K562 (cell line): ENCODE data around the gene SESN2. TPM values are rescaled to one million over a fixed set of nuclear protein-coding genes. Genes with fewer than 3 reads are reported as not detected.

Experiments
- BHLHE40 ChIP-seq: IDR thresholded peaks from 2 replicates; pipeline ENCODE4 v1.6.1; 2011; ENCODE audit warnings: low read length, improper control_type of control experiment
- BRF1 ChIP-seq: IDR thresholded peaks from 3 replicates; pipeline ENCODE4 v1.6.1; 2011; ENCODE audit warnings: borderline replicate concordance, mild to moderate bottlenecking; ENCODE audit not compliant: insufficient read length; ENCODE audit errors: extremely low read depth
- DPF2 ChIP-seq: fragments of 450-650 bp; IDR thresholded peaks from 2 replicates; pipeline ENCODE4 v1.6.1; 2016
- HDAC2 ChIP-seq: fragments of 450-650 bp; IDR thresholded peaks from 2 replicates; pipeline ENCODE4 v1.6.1; 2016; ENCODE audit warnings: mild to moderate bottlenecking
- MYBL2 ChIP-seq, 2 experiments: fragments of 450-650 bp in 1 of 2; sonication (generic) in 1 of 2; formaldehyde crosslinking in 1 of 2; IDR thresholded peaks; 2 replicates each; pipeline versions ENCODE4 v1.6.1 to v1.8.1; 2017 to 2022; ENCODE audit warnings: borderline replicate concordance in 1 of 2, inconsistent platforms in 1 of 2, low read depth in 1 of 2, mild to moderate bottlenecking in 1 of 2, missing genetic modification reagents in 1 of 2, moderate library complexity in 1 of 2
- NCOR1 ChIP-seq: fragments of 450-650 bp; IDR thresholded peaks from 2 replicates; pipeline ENCODE4 v1.6.1; 2016; ENCODE audit warnings: mild to moderate bottlenecking, moderate library complexity
- NFE2L1 ChIP-seq: fragments of 450-650 bp; IDR thresholded peaks from 2 replicates; pipeline ENCODE4 v1.6.1; 2016; ENCODE audit warnings: missing genetic modification characterization, low read depth, mild to moderate bottlenecking, missing compliant biosample characterization, moderate library complexity, borderline replicate concordance
- POLR2AphosphoS5 ChIP-seq: IDR thresholded peaks from 2 replicates; pipeline ENCODE4 v1.6.1; 2011; ENCODE audit warnings: mild to moderate bottlenecking, low read depth, low read length, moderate library complexity; ENCODE audit not compliant: control insufficient read depth, insufficient read depth
- POU5F1 ChIP-seq: fragments of 150-350 bp; IDR thresholded peaks from 2 replicates; pipeline ENCODE4 v1.6.1; 2014; ENCODE audit warnings: borderline replicate concordance, low read length, low read depth, mild to moderate bottlenecking; ENCODE audit not compliant: partially characterized antibody
- RB1 ChIP-seq: fragments of 450-650 bp; IDR thresholded peaks from 2 replicates; pipeline ENCODE4 v1.6.1; 2017; ENCODE audit warnings: low read depth, mild to moderate bottlenecking
- WHSC1 ChIP-seq: IDR thresholded peaks from one replicate; pipeline ENCODE4 v1.6.1; 2012; ENCODE audit warnings: low read length, control low read depth, inconsistent platforms
- ZNF57 ChIP-seq: fragments of 450-650 bp; formaldehyde crosslinking; IDR thresholded peaks from 2 replicates; pipeline ENCODE4 v1.4.0; 2020; ENCODE audit warnings: mild to moderate bottlenecking, moderate library complexity
- ZNF668 ChIP-seq: fragments of 250-450 bp; sonication (Bioruptor Pico); IDR thresholded peaks from 2 replicates; pipeline ENCODE4 v1.8.0; 2022; ENCODE audit warnings: mild to moderate bottlenecking, inconsistent platforms
- polyA plus RNA-seq, 8 experiments: library from polyadenylated mRNA; depleted of rRNA in 4 of 8; stranded (reverse) in 5 of 8; unstranded in 3 of 8; fragments of >200 nt; fragmentation: Nextera tagmentation in 2 of 8; fragmentation: Illumina TruSeq in 1 of 8; extraction: Ambion mirVana in 2 of 8; extraction: Trizol in 1 of 8; gene quantifications; 2 replicates each; pipeline versions ENCODE4 v1.2.1 to v1.2.3, GENCODE V29; 2011 to 2014; ENCODE audit warnings: inconsistent platforms in 1 of 8, missing spikeins in 1 of 8
- total RNA-seq, 7 experiments: library from RNA; depleted of rRNA in 6 of 7; stranded (reverse); fragments of >200 nt in 6 of 7; fragmentation: Illumina TruSeq in 2 of 7; extraction: Trizol in 2 of 7; gene quantifications; 2 replicates each; pipeline versions ENCODE4 v1.2.1 to v1.2.3, GENCODE V29; 2011 to 2021; ENCODE audit warnings: low replicate concordance in 1 of 7
- TF ChIP-seq, protein P1 (sequence below): fragments of 250-450 bp; sonication (Bioruptor Pico); IDR thresholded peaks from 2 replicates; pipeline ENCODE4 v1.8.0; 2021; ENCODE audit warnings: borderline replicate concordance, mild to moderate bottlenecking, moderate library complexity; ENCODE audit not compliant: poor library complexity, severe bottlenecking
- TF ChIP-seq, protein P2 (sequence below), 2 experiments: fragments of 450-650 bp in 1 of 2; IDR thresholded peaks; 2 replicates each; pipeline ENCODE4 v1.6.1; 2011 to 2017; ENCODE audit warnings: low read depth in 2 of 2, antibody characterized with exemption in 1 of 2, borderline replicate concordance in 1 of 2, low read length in 1 of 2, mild to moderate bottlenecking in 1 of 2, mixed read lengths in 1 of 2; ENCODE audit not compliant: control insufficient read depth in 1 of 2
- TF ChIP-seq, protein P3 (sequence below): sonication (generic); formaldehyde crosslinking; IDR thresholded peaks from 2 replicates; pipeline ENCODE4 v1.8.0; 2023; ENCODE audit warnings: missing genetic modification reagents, mild to moderate bottlenecking, borderline replicate concordance
- TF ChIP-seq, protein P4 (sequence below): fragments of 450-650 bp; IDR thresholded peaks from 2 replicates; pipeline ENCODE4 v1.6.1; 2016; ENCODE audit warnings: antibody characterized with exemption

Gene SESN2
- total and polyA plus RNA-seq, 9 of the 15 experiments (the other 6 are each of a cell fraction or from before 2014, with no cell fraction given): 3.7 to 71.3 (median 16.8) TPM

DNA sequence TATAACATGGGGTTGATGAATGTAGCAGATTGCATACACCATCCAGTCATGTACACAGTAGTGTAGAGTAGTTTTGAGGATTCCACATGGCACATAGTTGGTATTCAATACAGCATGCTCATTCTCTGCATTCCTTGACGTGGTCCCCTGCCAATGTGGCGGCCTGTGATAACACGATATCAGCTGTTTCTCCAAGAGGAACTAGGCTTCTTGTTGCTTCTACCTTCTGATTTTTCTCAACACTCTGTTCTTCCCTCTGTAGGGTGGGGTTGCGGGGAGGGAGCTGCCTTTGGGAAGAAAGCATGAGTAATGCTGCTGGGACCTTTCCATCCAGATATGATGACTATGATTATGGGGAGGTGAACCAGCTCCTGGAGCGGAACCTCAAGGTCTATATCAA, 19.4 kb downstream of the SESN2 start (continued):
- TF ChIP-seq, protein P1, sequence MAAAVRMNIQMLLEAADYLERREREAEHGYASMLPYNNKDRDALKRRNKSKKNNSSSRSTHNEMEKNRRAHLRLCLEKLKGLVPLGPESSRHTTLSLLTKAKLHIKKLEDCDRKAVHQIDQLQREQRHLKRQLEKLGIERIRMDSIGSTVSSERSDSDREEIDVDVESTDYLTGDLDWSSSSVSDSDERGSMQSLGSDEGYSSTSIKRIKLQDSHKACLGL (CRISPR knock-in tag): no peak
- TF ChIP-seq, protein P2, sequence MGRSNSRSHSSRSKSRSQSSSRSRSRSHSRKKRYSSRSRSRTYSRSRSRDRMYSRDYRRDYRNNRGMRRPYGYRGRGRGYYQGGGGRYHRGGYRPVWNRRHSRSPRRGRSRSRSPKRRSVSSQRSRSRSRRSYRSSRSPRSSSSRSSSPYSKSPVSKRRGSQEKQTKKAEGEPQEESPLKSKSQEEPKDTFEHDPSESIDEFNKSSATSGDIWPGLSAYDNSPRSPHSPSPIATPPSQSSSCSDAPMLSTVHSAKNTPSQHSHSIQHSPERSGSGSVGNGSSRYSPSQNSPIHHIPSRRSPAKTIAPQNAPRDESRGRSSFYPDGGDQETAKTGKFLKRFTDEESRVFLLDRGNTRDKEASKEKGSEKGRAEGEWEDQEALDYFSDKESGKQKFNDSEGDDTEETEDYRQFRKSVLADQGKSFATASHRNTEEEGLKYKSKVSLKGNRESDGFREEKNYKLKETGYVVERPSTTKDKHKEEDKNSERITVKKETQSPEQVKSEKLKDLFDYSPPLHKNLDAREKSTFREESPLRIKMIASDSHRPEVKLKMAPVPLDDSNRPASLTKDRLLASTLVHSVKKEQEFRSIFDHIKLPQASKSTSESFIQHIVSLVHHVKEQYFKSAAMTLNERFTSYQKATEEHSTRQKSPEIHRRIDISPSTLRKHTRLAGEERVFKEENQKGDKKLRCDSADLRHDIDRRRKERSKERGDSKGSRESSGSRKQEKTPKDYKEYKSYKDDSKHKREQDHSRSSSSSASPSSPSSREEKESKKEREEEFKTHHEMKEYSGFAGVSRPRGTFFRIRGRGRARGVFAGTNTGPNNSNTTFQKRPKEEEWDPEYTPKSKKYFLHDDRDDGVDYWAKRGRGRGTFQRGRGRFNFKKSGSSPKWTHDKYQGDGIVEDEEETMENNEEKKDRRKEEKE (IDR thresholded peaks at IDR 0.05; ENCODE audit: borderline replicate concordance in 1 of 2, control insufficient read depth in 1 of 2, low read depth in 2 of 2, low read length in 1 of 2): 0 out of 4 replicates have a peak, but pooled peaks of 1 of the 2 experiments have one; percentile 25
- no peak for TF ChIP-seq RB1
- TF ChIP-seq, protein P3, sequence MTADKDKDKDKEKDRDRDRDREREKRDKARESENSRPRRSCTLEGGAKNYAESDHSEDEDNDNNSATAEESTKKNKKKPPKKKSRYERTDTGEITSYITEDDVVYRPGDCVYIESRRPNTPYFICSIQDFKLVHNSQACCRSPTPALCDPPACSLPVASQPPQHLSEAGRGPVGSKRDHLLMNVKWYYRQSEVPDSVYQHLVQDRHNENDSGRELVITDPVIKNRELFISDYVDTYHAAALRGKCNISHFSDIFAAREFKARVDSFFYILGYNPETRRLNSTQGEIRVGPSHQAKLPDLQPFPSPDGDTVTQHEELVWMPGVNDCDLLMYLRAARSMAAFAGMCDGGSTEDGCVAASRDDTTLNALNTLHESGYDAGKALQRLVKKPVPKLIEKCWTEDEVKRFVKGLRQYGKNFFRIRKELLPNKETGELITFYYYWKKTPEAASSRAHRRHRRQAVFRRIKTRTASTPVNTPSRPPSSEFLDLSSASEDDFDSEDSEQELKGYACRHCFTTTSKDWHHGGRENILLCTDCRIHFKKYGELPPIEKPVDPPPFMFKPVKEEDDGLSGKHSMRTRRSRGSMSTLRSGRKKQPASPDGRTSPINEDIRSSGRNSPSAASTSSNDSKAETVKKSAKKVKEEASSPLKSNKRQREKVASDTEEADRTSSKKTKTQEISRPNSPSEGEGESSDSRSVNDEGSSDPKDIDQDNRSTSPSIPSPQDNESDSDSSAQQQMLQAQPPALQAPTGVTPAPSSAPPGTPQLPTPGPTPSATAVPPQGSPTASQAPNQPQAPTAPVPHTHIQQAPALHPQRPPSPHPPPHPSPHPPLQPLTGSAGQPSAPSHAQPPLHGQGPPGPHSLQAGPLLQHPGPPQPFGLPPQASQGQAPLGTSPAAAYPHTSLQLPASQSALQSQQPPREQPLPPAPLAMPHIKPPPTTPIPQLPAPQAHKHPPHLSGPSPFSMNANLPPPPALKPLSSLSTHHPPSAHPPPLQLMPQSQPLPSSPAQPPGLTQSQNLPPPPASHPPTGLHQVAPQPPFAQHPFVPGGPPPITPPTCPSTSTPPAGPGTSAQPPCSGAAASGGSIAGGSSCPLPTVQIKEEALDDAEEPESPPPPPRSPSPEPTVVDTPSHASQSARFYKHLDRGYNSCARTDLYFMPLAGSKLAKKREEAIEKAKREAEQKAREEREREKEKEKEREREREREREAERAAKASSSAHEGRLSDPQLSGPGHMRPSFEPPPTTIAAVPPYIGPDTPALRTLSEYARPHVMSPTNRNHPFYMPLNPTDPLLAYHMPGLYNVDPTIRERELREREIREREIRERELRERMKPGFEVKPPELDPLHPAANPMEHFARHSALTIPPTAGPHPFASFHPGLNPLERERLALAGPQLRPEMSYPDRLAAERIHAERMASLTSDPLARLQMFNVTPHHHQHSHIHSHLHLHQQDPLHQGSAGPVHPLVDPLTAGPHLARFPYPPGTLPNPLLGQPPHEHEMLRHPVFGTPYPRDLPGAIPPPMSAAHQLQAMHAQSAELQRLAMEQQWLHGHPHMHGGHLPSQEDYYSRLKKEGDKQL (CRISPR knock-in tag): peak; percentile 91; the same call in 1 of the 2 replicates
- no peak for TF ChIP-seq WHSC1
- TF ChIP-seq DPF2: peak; percentile 43; the same call in 1 of the 2 replicates
- peak; percentile 54; the same call in 1 of the 2 replicates for TF ChIP-seq POLR2AphosphoS5
- TF ChIP-seq POU5F1: no peak
- no peak for TF ChIP-seq NFE2L1 (tag)
- no peak for TF ChIP-seq MYBL2 (IDR thresholded peaks at IDR 0.05; ENCODE audit: low read depth)
- TF ChIP-seq MYBL2 (CRISPR knock-in tag; IDR thresholded peaks at IDR 0.05; ENCODE audit: borderline replicate concordance): no peak
- TF ChIP-seq HDAC2: 0 out of 2 replicates have a peak, but pooled peaks have one; percentile 22
- TF ChIP-seq, protein P4, sequence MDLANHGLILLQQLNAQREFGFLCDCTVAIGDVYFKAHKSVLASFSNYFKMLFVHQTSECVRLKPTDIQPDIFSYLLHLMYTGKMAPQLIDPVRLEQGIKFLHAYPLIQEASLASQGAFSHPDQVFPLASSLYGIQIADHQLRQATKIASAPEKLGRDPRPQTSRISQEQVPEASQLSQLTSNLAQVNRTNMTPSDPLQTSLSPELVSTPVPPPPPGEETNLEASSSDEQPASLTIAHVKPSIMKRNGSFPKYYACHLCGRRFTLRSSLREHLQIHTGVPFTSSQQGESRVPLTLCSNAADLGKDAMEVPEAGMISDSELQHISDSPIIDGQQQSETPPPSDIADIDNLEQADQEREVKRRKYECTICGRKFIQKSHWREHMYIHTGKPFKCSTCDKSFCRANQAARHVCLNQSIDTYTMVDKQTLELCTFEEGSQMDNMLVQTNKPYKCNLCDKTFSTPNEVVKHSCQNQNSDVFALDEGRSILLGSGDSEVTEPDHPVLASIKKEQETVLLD: no peak
- TF ChIP-seq NCOR1: peak; percentile 47; the same call in 1 of the 2 replicates
- no peak for TF ChIP-seq BRF1
- no peak for TF ChIP-seq ZNF57
- TF ChIP-seq ZNF668 (CRISPR knock-in tag): no peak
- peak; percentile 34; the same call in 1 of the 2 replicates for TF ChIP-seq BHLHE40
